ENCODE measurements around the gene MDFIC.

Gene MDFIC

DNA sequence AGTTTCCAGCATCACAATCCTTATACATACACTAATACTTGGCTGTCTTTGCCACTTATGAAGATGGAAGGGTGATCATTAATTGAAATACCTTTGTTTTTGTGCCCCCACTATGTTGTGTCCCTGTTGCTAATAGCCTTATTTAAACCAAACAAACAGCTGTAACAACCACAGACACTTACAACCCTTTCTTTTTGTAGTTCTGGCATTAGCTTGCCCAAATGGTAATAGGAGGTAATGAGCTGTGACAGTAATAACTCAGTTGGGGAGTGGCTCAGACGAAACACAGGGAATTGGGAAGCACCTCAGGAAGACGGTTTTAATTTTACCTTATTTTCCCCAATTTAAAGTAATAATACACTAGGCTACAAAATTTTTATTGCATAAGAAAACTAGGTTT is 83.4 kb downstream of the MDFIC start:
- no peak for DNase-seq

DNA sequence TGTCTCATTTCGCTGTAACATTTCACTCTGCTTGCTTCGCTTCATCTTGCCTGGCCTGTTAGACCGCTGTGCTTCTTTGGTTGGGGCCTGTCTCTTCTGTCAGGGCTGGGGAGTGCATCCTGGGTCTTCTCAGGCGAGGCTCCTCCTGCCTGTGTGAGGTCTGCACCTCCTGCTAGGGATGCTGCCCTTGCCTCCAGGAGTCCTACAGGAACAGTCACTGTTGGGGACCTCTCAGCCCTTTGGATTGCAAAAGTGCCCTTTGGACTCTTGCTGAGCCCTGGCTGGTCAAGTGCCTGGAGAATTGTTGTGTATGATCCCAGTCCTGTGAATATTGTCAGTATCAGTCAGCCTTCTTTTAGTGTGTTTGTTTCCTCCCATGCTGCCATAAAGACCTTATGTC is 84.1 kb downstream of the MDFIC start:
- DNase-seq, result no peak

DNA sequence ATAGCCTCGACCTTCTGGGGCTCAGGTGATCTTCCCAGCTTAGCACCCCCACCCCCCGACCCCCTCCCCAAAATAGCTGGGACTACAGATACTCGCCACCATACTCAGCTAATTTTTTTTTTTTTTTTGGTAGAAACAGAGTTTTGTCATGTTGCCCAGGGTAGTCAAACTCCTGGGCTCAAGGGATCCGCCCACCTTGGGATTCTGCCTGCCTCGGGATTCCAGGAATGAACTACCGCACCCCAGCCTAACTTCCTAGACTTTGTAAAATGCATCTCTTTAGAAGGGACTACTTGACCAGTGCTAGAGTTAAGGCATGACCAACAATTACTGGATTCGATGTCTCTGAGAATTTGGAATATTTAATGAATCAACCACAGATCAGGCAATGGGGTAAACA is 85.9 kb downstream of the MDFIC start:
- no peak for DNase-seq

DNA sequence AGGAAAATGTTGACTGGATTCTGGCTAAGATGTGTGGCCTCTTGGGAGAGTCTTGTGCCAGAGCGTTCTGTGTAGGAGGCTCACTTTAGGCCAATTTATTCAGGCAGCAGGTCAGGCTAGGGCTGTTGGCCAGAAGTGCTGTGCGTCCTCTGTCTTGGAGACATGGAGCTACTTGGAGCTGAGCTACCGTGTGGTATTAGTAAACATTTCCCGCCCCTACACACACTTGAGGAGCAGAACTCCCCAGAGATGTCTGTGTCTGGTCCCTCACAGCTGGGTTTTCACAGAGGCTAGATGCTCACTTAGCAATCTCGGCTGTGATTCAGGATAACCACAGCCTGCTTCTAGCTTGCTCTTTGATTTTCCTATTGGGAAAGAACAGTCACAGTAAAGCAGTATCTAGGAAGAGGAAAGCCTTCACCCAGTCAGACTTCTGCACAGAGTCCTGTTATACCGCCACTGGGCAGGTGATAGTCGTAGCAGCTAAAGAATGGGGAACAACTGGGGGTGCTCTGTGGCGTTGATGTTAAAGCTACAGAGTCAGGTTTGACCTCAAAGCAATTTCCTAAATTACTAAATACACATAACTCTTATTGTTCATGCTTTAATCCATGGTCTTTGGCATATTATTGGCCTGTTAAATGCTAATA is 86.7 kb downstream of the MDFIC start:
- DNase-seq, result no peak

DNA sequence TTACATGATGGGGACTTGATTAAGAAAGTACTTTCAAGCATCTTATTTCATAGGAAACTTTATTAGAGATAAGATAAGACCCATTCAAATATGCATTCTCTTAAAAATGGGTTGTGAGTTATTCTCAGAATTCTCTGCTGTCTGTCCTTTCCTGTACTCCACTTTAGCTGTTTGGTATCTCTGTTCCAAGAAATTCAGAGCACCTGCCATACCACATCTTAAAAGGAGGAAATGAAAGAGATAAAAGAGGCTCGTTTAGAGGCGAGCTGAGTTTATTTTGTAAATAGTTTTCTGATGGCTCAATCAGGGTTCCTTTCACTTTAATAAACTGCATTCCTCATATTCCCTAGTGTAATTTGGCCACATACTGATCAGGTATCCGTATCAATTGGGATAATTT is 87.2 kb downstream of the MDFIC start:
- no peak for DNase-seq

DNA sequence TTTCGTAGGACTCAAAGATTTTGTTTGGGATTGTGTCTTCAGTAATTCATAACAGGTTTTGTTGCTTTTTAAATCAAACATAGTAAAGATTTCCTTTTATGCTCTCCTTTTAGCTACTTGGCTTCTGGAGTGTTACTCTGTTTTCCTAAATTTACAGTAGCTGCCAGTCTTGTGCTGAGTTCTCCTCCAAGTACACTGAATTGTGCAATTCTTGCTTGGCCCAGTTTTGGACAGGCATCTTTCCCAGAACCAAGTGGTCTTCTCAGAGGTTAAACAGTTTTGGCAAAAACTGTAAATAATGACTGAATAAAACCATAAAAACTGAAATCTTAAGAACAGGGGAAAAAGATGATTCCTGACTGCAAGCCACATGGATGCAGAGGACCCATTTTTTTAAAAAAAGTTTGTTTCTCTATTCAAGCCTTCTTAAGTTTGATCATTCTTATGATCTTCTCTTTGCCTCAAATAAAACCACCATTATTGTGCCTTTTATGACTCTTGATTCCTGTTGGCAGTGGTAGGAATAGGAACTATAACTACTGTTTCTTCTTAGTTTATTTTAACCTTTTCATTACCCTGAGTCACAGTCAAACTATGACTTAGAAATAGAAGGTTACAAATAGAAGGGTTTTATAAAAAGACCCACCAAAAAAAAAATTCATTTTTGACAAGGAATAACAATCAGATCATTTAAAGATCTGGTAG is 88.0 kb downstream of the MDFIC start:
- DNase-seq, result no peak

DNA sequence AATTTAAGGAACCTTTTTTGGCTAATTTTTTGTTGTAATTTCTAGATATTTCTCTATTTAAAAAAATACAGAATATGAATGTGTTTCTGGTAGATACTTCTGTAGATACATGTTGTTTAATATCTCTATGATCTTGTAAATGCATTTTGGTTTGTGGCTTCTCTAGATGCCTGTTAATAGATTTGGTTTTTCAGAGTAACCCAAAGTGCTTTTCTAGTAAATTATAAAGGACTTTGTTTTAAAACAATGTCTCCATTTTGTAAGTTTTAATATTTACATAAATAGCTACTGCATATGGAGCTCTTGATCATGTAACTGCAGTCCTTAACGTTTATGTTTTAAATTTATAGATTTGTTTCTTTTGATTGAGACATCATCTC is 88.5 kb downstream of the MDFIC start:
- no peak for DNase-seq

DNA sequence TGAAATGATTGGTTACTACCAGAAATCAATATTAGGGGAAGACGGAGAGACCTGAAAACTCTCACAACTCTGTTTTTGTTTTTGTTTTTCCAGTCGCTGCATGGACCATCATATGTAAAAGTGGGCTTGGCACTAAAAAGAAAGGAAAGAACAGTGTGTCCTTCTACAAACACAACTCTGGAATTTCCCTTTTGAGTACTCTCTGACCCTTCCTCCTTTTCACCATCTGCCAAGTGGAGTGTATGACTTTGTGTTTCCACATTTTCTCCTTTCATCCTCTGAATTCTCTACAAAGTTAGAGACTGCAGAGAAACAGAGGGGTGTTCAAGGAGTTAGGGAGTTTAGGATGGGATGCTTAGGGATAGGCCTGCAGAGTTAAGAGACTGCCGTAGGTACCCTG is 92.0 kb downstream of the MDFIC start:
- DNase-seq, result peak; percentile 34

DNA sequence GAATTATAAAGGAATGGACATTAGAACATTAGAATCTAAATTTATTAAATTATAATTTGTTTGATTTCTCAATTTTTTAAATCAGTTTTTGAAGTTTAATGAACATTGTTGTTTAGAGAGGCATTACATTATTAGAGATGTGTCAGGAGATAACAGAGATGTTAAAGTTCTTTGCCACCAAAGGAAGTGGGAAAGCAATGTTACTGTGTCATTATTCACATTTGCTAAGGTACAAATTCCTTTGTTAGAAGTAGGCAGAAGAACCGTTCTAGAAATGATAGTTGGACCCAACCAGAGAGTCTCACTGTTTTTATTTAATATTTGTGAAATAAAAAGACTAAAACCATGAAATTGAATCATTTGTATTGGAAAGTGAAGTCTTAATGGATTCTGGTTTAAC is 92.9 kb downstream of the MDFIC start:
- no peak for DNase-seq

DNA sequence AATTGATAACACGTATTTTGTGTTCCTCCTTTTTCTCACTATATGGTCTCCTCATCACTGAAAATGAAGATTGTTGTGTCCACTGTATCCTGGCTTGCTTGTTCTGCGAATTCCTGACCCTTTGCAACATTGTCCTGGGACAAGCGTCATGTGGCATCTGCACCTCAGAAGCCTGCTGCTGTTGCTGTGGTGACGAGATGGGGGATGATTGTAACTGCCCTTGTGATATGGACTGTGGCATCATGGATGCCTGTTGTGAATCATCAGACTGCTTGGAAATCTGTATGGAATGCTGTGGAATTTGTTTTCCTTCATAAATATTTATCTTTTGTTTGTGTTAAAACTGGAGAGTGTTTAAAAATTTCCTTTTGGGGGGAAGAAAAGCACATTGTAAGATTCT is 93.7 kb downstream of the MDFIC start:
- no peak for DNase-seq

DNA sequence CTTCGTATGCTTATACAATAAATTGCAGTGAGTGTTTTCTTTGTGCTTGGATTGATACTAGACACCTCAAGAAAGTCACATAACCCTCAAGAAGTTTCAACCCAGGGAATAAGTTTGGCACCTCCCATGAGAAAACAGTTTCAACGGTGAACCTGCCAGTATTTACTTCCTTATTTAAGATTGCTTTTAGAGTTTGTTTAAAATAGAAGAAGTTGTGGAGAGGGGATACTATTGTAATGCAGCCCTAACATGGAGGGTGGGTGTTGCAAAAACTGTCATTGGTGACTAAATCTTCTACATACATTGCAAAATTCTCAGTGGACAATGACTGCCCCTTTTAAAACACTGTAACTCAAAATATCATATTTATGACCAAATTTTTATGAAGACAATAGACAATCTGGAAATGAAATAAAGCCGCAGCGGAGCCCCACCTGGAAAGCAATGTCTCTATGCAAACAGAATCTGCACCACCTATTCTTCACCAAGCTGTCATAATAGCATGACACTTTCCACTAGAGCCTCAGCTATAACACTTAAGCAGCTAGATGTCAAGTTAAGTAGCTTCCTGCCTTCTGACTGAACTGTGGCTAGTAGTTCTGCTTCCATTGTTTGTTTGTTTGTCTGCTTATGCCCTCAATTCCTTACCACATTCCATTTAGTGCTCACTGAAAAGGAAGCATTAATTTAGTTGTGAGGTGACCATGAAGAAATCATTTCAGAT is 98.2 kb downstream of the MDFIC start:
- peak; percentile 79 for DNase-seq

DNA sequence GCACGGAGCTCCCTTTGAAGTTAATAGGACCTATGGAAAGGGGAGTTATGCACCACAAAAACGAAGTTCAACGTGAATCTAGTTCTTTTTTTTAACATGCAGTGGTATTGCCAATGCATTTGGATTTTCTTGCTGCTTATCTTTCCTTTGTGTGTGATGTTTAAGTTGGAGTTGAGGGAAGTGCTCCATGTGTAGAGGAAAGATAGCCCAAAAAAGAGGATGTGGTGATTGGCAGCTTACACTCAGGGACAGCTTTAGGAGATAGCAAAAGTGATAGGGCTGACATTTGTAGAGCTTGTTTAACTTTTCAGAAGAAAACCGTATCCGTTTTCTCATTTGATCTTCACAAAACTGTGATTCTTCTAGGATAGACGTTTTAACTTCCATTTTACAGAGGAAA is 101.3 kb downstream of the MDFIC start:
- peak; percentile 21 for DNase-seq

DNA sequence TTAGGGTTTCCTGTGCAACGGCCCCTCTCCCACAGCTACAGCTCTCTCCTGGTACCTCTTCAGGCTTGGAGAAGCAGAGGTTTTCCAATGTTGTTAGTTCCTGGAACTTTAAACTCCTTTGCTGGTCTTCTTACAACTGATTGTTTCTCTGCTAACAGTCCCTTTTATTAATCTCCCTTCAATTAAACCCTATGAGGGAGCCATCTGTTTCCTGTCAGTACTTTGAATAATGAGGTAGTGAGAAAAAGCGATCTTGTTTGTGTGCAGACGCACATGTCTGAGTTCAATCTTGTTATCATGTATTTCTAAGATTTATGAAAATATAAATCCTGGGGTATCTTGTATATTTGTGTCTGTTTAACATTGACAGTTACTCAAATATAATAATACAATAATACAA is 102.4 kb downstream of the MDFIC start:
- DNase-seq, result no peak

DNA sequence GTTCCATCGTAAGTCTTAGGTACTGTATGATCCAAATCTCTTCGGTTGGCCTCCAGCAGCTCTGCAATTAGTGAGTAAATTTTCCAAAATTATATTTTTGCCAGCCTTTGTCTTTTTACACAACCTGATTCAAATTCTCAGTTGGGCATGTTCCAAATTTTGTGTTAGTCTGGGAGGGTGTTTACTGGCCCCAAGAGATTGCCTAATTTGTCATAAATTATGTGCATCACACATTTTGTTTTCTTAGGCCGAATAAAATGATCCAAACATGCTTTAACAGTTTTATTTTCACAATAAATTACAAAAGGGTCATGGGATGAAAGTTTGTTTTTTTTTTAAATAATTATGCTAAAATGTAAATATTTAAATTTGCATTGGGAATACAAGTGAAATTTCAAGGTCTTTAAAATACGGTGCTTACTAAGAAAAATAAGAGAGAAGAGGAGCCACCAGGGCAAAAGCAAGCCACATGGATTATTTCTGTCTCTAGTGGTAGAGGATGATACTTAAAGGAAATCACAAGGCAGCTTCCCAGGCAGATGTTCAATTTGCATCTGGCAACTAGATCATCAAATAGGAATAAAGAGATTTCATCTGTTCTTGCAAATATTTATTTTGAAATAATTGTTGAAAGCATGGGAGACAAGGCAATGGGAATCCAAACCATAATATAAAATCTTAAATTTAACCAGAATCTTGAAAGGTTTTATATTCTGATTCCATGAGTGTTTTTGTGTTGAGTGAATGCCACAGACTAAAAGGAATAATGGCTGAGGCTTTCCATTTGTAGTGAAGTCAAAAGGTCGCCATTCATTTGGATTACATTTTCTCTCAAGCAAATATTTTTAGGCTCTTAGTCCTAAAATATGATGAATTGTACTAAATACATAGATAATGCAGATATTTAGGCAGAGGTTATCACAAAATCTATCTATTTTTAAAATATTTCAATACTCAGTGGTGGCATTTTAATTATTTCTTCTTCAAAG is 111.1 kb downstream of the MDFIC start:
- DNase-seq, result no peak

DNA sequence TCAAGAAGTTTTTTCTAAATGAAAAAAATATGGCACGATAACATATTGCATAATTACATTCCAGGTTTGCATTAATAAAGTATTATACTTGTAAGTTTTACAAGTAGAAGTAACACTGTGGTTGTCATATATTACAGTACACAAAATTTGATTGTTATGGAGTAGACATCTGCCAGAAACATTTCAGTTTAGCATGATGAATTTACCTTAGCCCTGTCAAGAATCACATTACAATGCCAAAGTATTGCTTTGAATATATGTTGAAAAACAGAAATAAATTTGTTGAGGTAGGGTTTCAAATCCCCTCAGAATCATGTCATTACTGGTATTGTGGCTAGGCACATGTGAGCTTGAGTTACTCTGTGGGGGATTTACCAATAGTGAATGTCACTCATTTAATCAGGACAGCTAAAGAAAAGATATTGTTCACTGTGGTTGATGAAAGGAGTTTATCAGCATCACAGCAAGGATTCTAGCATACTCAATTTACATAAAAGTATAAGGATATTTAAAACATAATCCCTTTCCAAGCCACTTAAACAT is 112.1 kb downstream of the MDFIC start:
- DNase-seq, result no peak

DNA sequence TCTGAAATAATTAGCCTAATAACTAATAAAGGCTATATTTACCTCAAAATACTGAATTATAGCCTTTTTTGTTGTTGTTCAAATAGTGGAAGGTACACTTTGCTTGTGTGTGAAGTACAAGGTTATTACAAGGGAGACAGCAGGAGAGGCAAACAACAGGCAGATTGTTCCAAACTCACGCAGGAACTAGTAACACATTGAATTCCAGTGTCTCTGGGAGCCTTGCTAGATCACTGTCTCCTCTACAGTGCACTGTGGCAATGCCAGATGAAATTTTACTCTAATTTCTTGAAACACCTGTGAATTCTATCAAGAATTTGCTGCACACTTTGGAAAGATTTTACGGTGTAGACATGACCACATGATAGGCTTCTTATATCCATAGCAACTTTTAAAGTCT is 112.6 kb downstream of the MDFIC start:
- no peak for DNase-seq

DNA sequence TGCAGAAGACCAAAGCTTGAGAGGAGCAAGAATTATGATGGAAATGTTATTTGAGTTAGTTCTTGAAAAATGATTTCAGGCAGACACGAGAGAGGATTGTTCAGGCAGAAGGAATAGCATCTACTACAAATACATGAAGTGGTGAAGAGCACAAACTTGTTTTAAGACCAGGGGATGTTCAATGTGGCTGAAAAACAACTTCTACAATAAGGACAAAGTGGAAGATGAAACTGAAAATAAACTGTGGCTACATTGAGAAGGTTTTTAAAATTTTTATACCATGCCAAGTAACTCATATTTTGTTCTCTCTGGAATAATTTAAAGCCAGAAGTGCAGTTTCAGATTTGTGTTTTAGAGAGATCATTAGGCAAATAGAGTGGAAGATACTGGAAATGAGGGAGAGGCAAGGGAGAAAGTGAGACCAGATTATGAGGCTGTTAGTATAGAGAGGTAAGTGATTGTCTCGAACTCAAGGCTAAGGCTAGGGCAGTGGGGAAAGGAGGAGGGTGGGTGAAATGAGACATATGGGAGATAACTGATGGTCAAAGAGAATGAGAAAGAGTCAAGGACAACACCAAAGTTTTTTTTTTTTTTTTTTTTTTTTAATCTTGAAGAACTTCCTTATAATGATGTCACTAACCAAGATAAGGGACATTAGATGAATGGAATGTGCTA is 115.4 kb downstream of the MDFIC start:
- DNase-seq, result no peak

DNA sequence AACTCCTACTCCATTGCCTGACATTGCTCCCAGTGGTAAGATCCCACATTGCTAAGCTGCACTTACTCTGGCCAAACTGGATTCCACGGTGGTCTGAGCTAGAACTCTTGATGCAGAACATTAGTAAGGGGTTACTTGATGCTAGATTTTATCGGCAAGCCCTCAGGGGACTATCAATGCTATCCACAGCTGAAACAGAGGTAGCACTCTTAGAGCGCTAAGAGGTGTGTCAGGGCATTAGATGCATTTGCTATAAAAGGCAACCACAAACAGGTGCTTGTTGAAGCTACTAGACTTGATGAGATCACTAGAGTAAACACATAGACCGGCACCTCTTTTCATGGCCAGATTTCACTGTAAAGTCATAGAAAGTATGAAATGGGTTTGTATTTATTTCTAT is 116.3 kb downstream of the MDFIC start:
- no peak for DNase-seq

DNA sequence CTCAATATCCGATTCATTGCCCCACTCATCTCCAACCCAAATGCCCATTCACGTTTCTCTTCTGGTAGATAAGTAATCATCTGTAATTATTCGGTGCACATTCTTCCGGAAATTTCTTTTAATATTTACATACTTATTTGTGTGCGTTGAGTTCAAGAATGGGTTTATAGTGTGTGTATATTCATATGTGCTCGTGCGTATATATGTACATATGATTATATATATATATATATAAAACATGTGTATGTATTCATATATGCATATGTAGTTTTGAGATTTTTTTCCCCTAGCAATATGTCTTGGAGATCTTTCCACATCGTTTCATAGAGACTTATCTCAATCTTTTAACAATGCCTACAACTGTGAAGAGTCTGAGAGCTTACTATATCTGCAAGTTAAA is 118.2 kb downstream of the MDFIC start:
- DNase-seq, result no peak

DNA sequence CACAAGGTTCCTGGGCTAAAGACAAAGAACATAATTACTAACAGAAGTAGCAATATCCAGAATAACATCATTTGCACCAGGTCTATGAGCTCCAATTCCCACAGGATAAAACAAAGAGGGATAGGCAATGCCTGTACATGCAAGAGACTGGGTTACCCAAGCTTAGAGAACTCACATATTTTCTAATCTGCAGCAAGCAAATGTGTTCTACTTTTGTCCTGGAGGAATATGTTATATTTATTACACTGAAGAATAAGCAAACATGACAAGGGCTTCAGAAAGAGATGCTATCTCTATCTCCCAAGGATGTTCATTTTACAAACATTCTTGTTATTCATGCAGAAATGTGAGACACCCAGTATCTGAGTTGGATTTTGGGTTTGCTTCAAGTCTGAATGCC is 118.6 kb downstream of the MDFIC start:
- DNase-seq, result no peak

DNA sequence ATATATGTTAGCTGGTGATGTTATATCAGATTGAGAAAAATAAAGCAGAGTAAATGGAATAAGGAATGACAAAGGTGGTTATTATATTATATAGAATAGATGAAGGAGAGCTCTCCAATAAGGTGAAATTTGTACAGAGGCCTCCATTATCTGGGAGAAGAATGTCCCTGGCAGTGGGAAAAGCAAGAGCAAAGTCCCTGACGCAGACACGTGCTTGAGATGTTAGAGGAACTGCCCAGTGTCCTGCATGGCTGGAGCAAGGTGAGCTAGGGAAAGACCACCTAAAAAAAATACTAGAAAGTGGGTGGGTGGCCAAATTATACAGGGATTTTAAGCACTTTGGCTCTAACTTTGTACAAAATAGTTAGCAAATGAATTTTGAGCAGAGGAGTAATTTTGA is 120.7 kb downstream of the MDFIC start:
- no peak for DNase-seq

DNA sequence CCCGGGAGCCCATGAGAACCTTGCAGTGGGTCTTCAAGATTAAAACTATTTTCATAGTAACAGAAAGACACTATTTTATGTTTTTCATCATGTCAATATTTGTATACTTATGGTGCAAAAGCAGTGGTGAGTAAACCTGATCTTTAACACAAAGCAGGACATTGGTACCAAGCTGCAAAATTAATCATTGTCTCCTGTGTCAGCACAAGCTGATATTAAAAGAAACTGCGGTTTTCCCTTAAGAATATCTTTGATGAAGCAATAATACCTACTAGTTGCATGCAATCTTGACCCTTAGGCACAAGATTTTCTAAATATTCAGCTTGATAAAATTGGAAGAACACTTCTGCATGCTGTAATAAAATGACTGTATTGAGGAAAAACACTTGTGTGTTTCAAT is 121.7 kb downstream of the MDFIC start:
- DNase-seq, result no peak
